Activated naive CD8-positive, alpha-beta T cell (primary cell): ENCODE results near the gene RNF40.

Experiments used
- H3K27ac Mint-ChIP-seq: one replicate; pipeline ENCODE4 v1.8.0; 2021; ENCODE audit warnings: mixed read lengths
- H3K27me3 Mint-ChIP-seq: one replicate; pipeline ENCODE4 v1.8.0; 2021; ENCODE audit warnings: mixed read lengths
- H3K36me3 Mint-ChIP-seq: one replicate; pipeline ENCODE4 v1.8.0; 2021; ENCODE audit warnings: mixed read lengths
- H3K4me1 Mint-ChIP-seq: one replicate; pipeline ENCODE4 v1.8.0; 2021; ENCODE audit warnings: low read depth, mixed read lengths
- H3K4me3 Mint-ChIP-seq: one replicate; pipeline ENCODE4 v1.8.0; 2021; ENCODE audit warnings: mild to moderate bottlenecking, mixed read lengths
- H3K9me3 Mint-ChIP-seq: one replicate; pipeline ENCODE4 v1.8.0; 2021; ENCODE audit warnings: low read depth, mixed read lengths

Gene RNF40

GRCh38 chr16:30761928-30762902 lies at the start of gene RNF40, which contains the start of gene CFAP119:
TSS of gene RNF40 (plus strand) at chr16:30762322. CDS start at chr16:30762546, 224 bp downstream.
TSS of gene CFAP119 (minus strand) at chr16:30762062. CDS start at chr16:30761748, 314 bp downstream.
- H3K9me3 Mint-ChIP-seq: no peaks in the 10 kb centered on the region
- peak within 1 kb of the TSS; percentile 84 for H3K27ac Mint-ChIP-seq
- no peaks in the 10 kb centered on the region for H3K27me3 Mint-ChIP-seq
- peaks cover 2% of the 10 kb centered on the region for H3K36me3 Mint-ChIP-seq
- H3K4me1 Mint-ChIP-seq: peaks cover 27% of the 10 kb centered on the region
- H3K4me3 Mint-ChIP-seq: peak within 1 kb of the TSS; percentile 95

- H3K4me3 Mint-ChIP-seq: peak overlapping the region; percentile 82
- H3K27me3 Mint-ChIP-seq: no peaks in the 10 kb centered on the region
- peak overlapping the region; percentile 98 for H3K27ac Mint-ChIP-seq
- H3K4me1 Mint-ChIP-seq: peaks cover 35% of the 10 kb centered on the region
- H3K36me3 Mint-ChIP-seq: peaks cover 28% of the 10 kb centered on the region
- H3K9me3 Mint-ChIP-seq: no peaks in the 10 kb centered on the region
Measured at GRCh38 chr16:30715750-30716445, 46.2 kb upstream of the RNF40 start.

GRCh38 chr16:30720086-30720485 lies 42.0 kb upstream of the RNF40 start:
- Mint-ChIP-seq H3K36me3 (peaks cover 16% of the 10 kb centered on the region), H3K27ac (peak overlapping the region; percentile 58), H3K4me3 (no peak overlapping the region), H3K9me3 (no peaks in the 10 kb centered on the region), H3K4me1 (peaks cover 21% of the 10 kb centered on the region), H3K27me3 (no peaks in the 10 kb centered on the region)

GRCh38 chr16:30720694-30721093 lies 41.4 kb upstream of the RNF40 start:
- H3K9me3 Mint-ChIP-seq: no peaks in the 10 kb centered on the region
- no peaks in the 10 kb centered on the region for H3K27me3 Mint-ChIP-seq
- no peak overlapping the region for H3K27ac Mint-ChIP-seq
- no peak overlapping the region for H3K4me3 Mint-ChIP-seq
- H3K36me3 Mint-ChIP-seq: peaks cover 13% of the 10 kb centered on the region
- H3K4me1 Mint-ChIP-seq: peaks cover 18% of the 10 kb centered on the region

- no peaks in the 10 kb centered on the region for H3K9me3 Mint-ChIP-seq
- peaks cover 10% of the 10 kb centered on the region for H3K36me3 Mint-ChIP-seq
- no peaks in the 10 kb centered on the region for H3K27me3 Mint-ChIP-seq
- H3K4me1 Mint-ChIP-seq: peaks cover 16% of the 10 kb centered on the region
- H3K4me3 Mint-ChIP-seq: no peak overlapping the region
- peak overlapping the region; percentile 12 for H3K27ac Mint-ChIP-seq
Measured at GRCh38 chr16:30721167-30721566, 41.0 kb upstream of the RNF40 start.

GRCh38 chr16:30721606-30722005 lies 40.5 kb upstream of the RNF40 start:
- Mint-ChIP-seq H3K27me3 (no peaks in the 10 kb centered on the region), H3K4me1 (peaks cover 13% of the 10 kb centered on the region), H3K27ac (peak overlapping the region; percentile 12), H3K9me3 (no peaks in the 10 kb centered on the region), H3K4me3 (no peak overlapping the region), H3K36me3 (peaks cover 7% of the 10 kb centered on the region)

GRCh38 chr16:30722443-30722842 lies 39.7 kb upstream of the RNF40 start:
- Mint-ChIP-seq H3K27ac (no peak overlapping the region), H3K4me3 (no peak overlapping the region)

GRCh38 chr16:30722916-30723315 lies 39.2 kb upstream of the RNF40 start:
- peaks cover 7% of the 10 kb centered on the region for H3K36me3 Mint-ChIP-seq
- no peaks in the 10 kb centered on the region for H3K9me3 Mint-ChIP-seq
- H3K27me3 Mint-ChIP-seq: no peaks in the 10 kb centered on the region
- no peak overlapping the region for H3K4me3 Mint-ChIP-seq
- H3K27ac Mint-ChIP-seq: no peak overlapping the region
- H3K4me1 Mint-ChIP-seq: peaks cover 9% of the 10 kb centered on the region

More at GRCh38 chr16:30722443-30722842, 39.7 kb upstream of the RNF40 start:
- Mint-ChIP-seq H3K4me1 (peaks cover 9% of the 10 kb centered on the region), H3K27me3 (no peaks in the 10 kb centered on the region), H3K9me3 (no peaks in the 10 kb centered on the region), H3K36me3 (peaks cover 7% of the 10 kb centered on the region)

- H3K36me3 Mint-ChIP-seq: peaks cover 9% of the 10 kb centered on the region
- no peaks in the 10 kb centered on the region for H3K27me3 Mint-ChIP-seq
- H3K4me1 Mint-ChIP-seq: peaks cover 9% of the 10 kb centered on the region
- no peaks in the 10 kb centered on the region for H3K9me3 Mint-ChIP-seq
- H3K27ac Mint-ChIP-seq: peak overlapping the region; percentile 64
- H3K4me3 Mint-ChIP-seq: no peak overlapping the region
Measured at GRCh38 chr16:30723725-30724355, 38.3 kb upstream of the RNF40 start.

- Mint-ChIP-seq H3K27ac (peak overlapping the region; percentile 46), H3K27me3 (no peaks in the 10 kb centered on the region), H3K4me3 (no peak overlapping the region), H3K4me1 (peaks cover 10% of the 10 kb centered on the region), H3K9me3 (no peaks in the 10 kb centered on the region), H3K36me3 (peaks cover 11% of the 10 kb centered on the region)
Measured at GRCh38 chr16:30724641-30725417, 37.3 kb upstream of the RNF40 start.

- Mint-ChIP-seq H3K27me3 (no peaks in the 10 kb centered on the region), H3K4me1 (peaks cover 8% of the 10 kb centered on the region), H3K9me3 (no peaks in the 10 kb centered on the region), H3K36me3 (peaks cover 8% of the 10 kb centered on the region), H3K27ac (peak overlapping the region; percentile 34), H3K4me3 (no peak overlapping the region)
Measured at GRCh38 chr16:30725418-30725792, 36.7 kb upstream of the RNF40 start.

- H3K36me3 Mint-ChIP-seq: peaks cover 10% of the 10 kb centered on the region
- H3K27me3 Mint-ChIP-seq: no peaks in the 10 kb centered on the region
- no peaks in the 10 kb centered on the region for H3K9me3 Mint-ChIP-seq
- no peak overlapping the region for H3K27ac Mint-ChIP-seq
- H3K4me3 Mint-ChIP-seq: no peak overlapping the region
- peaks cover 11% of the 10 kb centered on the region for H3K4me1 Mint-ChIP-seq
Measured at GRCh38 chr16:30728321-30728720, 33.8 kb upstream of the RNF40 start.

- Mint-ChIP-seq H3K27me3 (no peaks in the 10 kb centered on the region), H3K36me3 (peaks cover 10% of the 10 kb centered on the region), H3K4me1 (peaks cover 11% of the 10 kb centered on the region), H3K27ac (no peak overlapping the region), H3K4me3 (no peak overlapping the region), H3K9me3 (no peaks in the 10 kb centered on the region)
Measured at GRCh38 chr16:30728899-30729672, 33.0 kb upstream of the RNF40 start.
